HG03460 (cell line): ENCODE results near the gene CEP170B.
"Not testable (repeated sequence)": the region's sequence is repeated elsewhere in the genome, so short reads cannot be mapped to it uniquely, and the experiment has no call there.

Source experiments
- ATAC-seq: cut with Tn5 transposase; IDR thresholded peaks from one replicate; pipeline ENCODE4 v1.9.1; 2021; ENCODE audit not compliant: unreplicated experiment

Gene CEP170B

DNA sequence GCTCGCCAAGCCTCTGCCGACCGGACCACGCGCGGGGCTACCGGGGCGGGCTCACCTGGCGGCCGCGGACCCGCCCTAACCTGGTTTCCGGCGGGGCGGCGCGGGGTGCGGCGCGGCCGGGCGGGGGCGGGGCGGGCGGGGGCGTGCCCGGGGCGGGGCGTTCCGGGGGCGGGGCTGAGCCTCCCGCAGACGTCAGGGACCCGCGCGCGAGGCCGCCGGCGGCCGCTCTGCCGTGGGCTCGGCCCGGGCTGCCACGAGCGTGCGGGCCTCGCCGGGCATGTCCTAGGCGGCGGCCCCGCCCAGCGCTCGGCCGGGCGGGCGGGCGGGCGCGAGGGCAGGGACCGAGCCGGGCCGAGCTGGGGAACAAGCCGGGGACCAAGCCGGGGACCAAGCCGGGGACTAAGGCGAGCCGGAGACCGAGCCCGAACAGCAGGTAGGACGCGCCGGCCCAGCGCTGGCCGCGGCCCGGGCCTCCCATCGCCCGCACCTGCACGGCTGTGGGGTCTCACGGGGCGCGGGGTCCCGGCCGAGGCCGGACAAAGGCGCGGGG is at the start of gene CEP170B:
TSS of gene CEP170B (plus strand) at position 188 of the 550 bp plus-strand sequence. CDS start 3,183 bp downstream, outside the sequence.
- ATAC-seq = no peak

DNA sequence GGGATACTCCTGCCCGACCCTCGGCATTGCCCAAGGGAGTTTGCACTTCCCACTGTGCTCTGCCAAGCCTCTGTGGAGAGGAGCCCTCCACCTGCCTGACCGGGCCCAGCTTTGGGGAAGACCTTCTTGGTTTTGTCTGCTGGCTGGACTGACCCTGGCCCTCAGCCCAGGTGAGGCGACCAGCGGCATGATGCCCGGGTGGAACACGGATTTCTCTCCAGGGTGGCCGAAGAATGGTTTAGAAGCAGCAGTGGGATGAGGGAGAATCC is 48.5 kb upstream of the CEP170B start:
- ATAC-seq = no peak

DNA sequence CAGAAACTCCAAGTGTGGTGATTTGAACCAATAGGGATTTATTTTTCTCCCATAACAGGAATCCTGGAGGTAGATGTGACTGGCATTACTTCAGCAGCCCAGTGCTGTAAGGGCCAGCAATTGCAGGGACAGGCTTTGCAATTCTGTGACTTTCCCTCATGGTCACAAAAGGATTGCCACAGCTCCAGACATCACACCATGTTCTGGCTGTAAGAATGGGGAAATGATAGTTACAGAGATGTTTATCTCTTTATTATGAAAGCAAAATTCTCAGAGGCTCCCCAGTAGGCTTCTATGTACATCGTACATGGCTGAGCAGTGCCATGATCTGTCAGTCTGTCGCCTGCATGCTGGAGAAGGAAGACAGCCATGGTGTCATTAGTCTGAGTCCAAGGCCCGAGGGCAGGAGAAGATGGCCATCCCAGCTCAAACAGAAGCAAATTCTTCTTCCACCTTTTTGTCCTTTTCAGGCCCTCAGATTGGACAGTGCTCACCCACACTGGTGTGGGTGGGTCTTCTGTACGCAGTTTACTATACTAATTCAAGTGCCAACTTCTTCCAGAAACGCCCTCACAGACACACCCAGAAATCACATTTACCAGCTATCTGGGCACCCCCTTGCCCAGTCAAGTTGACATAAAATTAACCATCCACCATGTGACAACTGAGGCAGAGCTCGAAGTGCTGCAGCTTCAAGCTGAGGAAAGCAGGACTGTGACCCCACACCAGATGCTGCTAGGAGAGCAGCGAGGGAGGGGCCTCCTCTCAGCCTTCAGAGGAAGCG is 46.9 kb upstream of the CEP170B start:
- no peak for ATAC-seq

DNA sequence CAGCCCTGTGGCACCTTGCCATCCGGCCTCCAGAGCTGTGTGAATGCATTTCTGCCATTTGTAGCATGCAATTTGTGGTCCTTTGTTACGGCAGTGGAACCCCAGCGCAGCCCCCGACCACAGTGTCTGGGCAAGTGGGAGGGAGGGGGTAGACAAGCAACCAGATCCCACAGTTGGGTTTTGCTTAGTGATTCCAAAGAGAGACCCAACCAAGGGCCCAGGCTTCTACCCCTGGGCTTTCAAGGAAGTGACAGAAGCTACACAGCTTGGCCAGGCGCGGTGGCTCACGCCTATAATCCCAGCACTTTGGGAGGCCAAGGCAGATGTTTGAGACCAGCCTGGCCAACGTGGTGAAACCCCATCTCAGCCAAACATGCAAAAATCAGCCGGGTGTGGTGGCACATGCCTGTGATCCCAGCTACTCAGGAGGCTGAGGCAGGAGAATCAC is 46.3 kb upstream of the CEP170B start:
- ATAC-seq = no peak

DNA sequence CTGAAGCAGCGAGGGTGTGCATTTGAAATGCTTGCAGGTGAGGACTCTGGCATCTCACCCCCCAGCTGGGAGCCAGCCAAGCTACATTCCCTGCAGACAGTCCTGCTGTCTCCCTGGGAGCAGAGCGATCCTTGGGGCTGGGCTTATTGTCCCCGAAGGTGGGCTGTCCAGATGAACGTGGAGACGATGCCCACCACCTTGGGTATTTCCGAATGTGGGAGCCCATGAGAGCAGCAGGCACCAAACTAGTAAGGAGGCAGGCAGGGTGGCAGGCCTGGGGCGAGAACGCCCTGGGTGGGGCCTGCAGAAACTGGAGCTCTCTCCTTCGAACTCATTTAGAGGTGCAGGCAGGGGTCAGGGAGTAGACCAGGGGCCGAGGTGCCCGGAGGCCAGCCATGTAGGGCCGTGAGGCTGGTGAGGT is 45.7 kb upstream of the CEP170B start:
- no peak for ATAC-seq

DNA sequence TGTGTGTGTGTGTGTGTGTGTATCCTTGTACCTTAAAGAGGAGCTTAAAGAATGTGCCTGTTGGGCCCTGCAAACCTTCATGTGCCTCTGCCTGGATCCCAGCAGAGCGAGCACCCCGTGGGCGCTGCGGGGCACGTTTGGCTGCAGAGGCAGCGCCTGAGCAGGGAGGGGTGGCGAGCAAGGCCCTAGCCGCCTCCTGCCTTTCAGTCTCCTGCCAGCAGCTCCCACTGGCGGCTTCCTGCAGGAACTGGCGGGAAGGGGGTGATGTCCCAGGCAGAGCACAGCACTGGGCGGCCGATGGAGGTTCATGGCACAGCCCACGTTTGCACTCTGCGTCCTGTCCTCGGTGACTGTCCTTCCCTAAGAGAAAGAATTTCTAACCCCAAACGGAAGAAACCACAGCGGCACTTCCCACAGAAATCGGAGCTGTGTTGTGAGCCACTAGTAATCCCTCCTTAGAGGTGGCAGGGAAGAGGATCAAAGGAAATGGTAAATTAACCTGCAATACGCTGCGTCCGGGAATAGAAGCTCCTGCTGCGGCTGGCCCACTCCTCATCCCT is 44.3 kb upstream of the CEP170B start:
- ATAC-seq = no peak

DNA sequence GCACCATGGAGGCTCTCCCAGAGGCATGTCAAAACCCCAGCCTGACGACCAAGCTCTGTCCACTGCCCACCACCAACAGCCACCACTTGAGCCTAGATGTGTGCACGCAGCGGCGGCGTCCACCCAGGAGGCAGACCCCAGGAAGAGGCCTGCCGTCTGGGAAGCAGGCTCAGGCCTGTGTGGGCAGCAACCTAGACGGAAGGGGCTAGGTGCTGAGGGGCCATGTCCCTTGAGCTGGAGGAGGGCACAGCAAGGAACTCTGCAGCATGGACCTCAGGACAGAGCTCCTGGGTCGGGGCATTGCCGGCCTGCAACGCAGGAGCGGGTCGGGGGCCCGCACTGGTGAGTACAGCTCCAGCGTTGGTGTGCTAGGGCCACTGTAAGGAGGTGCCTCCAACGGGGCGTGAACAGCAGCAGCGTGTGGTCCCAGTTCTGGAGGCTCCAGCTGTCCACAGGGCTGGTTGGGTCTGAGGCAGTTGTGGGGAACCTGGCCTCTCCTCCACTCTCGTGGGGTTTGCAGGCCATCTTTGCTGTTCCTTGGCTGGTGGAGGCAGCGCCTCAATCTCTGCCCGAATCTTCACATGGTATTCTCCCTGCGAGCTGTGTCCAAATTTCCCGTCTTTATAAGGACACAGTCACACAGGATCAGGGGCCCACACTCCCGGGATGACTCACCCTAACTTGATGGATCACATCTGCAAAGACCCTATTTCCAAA is 43.7 kb upstream of the CEP170B start:
- no peak for ATAC-seq

DNA sequence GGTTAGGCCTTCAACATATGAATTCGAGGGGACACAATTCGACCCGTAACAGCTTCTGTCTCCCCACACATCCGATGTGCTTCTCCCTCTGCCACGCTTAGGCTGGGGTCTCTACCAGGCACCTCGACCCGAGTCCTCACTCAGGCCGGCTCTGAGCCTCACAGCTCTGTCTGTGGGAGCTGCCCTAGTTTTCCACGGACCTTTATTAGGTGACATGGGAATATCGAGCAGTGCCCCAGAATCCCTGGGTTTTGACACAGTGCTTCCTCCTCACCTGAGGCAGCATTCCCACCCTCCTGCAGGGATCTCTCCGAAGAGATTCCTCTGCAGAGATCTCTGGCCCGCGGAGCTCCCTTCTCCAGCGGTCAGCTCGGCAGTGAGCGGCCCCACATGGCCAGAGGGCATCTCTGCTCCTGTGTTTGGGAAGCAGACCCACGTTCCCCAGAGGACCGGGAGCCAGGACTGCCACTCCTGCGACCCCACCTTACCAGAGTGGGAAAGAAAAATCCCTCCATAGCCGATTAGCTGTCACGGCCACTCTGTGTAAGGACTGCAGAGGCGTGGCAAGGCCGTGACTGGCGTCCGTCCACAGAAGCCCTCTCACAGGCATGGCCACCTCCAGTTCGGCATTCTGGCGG is 43.0 kb upstream of the CEP170B start:
- ATAC-seq = no peak

DNA sequence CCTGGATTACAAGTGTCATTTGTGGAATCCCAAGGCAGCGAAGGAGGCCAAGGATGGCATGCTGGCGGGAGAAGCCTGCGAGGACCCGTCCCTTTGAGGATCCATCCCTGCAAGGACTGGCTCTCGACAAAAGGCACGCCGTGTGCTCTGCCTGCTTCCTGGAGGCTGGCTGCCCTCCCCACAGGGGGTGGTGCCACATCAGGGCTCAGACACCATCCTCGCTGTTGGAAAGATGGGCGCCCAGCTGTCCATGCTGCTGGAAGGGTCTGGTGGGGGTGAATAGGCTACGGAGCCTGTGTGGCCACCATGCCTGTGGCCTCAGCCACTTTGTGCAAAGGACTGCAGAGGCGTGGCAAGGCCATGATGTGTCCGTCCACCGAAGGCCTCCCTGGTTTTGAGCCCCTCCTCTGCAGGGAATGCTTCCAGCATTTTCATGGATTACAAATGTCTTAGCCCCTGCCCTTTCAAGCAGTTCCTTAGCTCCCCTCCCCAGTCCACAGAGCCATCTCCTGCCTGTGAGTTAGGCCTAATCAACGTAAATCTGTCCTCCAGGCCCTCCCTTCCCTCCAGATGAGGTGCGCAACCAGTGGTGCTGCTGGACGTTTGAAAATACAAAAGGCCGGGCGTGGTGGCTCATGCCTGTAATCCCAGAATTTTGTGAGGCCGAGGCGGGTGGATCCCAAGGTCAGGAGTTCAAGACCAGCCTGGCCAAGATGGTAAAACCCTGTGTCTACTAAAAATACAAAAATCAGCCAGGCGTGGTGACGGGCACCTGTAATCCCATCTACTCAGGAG is 42.0 kb upstream of the CEP170B start:
- ATAC-seq = no peak

DNA sequence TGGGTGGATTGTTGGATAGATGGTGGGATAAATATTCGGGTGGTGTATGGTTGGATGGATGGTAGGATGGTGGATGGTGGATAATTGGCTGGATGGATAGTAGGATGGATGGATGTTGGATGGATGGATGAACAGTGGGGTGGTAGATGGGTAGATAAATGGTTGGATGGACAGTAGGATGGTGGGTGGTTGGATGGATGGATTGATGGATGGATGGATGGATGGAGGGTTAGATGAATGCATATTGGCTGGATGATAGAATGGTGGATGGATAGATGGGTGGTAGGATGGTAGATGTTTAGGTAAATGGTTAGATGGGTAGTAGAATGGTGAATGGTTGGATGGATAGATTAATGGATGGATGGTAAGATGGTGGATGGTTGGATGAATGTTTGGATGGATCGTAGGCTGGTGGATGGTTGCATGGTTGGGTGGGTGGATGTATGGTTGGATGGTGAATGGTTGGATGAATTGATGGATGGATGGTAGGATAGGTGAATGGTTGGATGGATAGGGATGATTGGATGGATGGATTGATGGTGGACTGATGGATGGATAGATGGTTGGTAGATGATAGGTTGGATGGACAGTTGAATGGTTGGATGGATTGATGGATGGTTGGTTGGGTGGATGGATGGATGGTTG is 40.6 kb upstream of the CEP170B start:
- ATAC-seq = no peak

DNA sequence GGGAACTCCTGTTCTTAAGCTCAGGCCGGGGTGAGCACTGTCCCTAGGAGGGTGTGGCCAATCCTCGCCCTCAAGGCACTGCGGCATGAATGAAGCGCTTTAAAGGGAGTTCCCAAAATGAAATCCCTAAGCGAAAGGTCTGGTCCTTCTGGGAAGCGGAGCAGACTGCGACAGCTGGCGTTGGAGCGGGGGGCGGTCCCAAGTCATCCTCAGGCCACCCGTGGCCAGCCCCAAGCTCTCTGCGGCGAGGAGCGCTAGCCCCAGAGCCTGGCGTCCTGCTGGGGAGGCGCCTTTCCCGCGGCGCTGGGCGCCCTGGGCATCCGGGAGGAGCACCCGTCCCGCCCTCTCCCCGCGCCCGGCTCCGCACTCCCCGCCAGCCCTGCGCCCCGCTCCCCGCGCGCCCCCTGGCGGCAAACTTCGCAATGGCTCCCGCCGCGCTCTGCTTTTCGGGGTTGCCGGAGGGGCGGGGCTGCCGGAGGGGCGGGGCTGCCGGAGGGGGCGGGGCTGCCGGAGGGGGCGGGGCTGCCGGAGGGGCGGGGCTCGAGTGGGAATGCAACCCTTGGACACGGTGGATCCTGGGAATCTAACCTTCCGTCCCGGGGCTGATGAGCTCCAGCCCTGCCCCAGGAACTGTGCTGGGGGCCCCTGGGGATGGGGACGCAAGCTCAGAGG is 38.7 kb upstream of the CEP170B start:
- peak; percentile 74 for ATAC-seq

DNA sequence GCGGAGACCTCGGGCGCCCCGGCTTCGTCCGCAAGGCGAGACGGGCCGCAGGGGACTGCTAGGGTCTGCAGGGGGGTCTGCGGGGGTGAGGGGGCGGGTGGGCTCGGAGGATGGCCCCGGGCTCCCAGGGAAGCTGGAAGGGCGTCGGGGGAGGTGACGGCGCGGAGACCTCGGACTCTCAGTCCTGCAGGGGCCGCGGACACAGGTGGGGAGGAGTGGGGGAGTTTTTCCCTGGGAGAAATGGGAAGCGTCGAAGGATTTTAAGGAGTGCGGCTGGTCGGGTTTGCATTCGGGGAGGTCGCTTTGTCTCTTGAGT is 38.2 kb upstream of the CEP170B start:
- ATAC-seq = no peak

DNA sequence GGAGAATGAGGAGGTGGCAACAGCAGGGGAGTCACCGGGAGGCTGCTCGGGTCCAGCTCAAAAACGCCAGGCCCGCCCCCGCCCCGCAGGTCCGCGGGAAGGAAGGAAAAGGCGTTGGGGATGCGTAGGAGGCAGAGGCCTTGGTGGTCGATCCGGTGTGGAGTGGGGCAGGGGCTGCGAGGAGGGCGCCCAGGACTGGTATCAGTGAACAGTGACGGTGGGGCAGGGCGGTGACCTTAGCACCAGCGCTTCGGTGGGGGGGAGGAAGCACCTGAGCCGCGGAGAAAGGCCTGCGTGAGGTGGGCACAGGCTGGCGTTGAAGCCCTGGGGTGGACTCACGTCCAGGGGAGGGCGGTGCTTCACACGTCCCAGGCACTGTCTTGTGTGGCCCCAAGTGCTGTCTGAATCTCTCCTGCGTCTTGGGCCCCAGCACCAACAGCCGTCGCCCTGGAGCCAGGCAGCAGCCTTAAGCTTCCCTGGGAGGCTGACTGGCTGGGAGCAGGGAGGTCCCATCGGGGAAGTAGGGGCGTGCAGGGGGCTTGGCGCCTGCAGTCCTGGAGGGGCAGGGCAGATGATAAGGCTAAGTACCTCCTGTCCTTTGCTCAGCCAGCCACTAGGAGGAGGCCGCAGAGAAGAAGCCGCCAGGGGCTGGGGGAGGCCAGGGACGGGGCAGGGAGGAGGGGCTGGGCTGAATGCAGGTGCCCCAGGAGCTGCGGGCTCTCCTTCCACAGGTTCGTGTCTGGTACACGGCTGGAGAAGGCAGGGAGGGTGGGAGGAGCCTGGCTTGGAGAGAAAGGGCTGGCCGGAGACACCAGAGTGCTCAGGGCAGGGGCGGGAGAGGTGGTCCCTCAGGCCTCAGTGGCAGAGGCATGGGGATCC is 37.7 kb upstream of the CEP170B start:
- ATAC-seq = no peak

DNA sequence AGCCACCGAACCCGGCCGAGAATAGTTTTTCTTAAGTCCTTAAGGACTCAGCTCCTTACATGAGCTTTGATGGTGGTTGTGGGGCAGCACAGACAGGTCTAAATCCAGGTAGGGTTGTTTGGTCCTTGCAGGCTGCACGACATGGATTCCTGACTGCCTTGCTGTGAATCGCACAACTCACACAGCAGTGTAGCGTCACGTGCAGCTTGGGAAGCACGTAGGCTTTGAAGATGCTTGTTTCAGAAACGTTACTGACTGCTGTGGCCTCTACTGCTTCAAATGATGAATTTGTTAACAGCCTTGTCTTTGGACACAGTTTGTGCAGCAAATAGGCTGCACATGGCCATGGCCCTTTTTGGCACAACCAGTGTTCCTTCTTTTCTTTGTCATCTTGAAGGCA is 34.3 kb upstream of the CEP170B start:
- ATAC-seq = no peak

DNA sequence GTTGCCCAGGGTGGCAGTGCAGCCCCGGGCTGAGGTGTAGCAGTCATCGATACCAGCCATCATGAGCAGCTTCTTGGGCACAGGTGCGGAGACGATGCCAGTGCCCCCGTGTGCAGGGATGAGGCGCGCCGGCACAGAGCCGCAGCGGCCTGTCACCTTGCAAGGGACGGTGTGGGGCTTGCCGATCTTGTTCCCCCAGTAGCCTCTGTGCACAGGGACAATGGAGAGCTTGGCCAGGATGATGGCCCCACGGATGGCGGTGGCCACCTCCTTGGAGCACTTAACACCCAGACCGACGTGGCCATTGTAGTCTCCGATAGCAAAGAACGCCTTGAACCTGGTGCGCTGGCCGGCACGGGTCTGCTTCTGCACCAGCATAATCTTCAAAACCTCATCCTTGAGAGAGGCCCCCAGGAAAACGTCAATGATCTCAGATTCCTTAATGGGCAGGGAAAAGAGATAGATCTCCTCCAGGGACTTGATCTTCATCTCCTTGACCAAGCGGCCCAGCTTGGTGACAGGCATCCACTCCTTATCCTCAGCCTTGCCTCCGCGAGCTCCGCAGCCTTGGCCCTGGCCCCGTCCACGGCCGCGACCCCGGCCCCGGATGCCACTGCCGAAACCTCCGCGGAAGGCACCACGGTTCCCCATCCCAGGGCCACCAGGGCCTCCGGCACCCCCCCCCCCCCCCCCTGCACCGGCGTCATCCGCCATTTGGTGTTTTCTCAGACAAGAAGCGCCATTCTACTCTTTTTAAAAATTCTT is 28.7 kb upstream of the CEP170B start:
- ATAC-seq = not testable (repeated sequence)

DNA sequence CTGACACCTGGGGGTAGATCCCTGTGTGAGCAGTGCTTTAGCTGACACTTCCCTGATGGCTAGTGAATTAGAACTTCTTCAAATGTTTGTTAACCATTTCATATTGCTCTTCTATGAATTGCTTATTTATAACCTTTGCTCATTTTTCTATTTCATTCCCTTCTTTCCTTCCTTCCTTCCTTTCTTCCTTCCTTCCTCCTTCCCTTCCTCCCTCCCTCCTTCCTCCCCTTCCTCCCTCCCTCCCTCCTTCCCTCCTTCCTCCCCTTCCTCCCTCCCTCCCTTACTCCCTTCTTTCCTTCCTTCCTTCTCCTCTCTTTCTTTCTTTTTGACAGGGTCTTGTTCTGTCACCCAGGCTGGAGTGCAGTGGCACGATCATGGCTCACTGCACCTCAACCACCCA is 23.3 kb upstream of the CEP170B start:
- no peak for ATAC-seq

DNA sequence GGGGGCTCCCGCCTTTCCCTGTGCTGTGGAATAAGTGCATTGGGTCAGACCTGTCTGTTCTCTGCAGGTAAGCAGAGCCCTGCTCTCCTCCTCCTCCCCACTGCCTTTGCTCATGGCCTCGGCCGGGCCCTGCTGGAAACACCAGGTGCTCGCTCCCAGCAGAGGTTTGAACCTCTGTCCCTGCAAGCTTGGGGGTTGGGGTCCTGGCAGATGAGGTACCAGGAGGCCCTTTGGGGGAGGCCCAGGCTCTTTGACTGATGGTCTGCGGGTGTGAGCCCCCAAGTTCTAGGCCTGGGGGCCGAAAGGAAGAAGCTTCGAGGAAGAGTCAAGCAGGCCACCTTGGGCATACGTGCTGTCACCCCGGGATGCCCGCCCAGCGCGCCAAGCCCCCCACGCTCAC is 22.1 kb upstream of the CEP170B start:
- no peak for ATAC-seq
